SK-N-SH treated with all-trans-retinoic acid at 6 μM for 48 hours (cell line): ENCODE data around the gene MNAT1.

ENCODE experiments used
- ARNTL ChIP-seq: fragments of 450-650 bp; formaldehyde crosslinking; IDR thresholded peaks from 2 replicates; pipeline ENCODE4 v1.5.0; 2020; ENCODE audit warnings: low read depth, mild to moderate bottlenecking, moderate library complexity, borderline replicate concordance
- BACH2 ChIP-seq: fragments of 250-450 bp; sonication (Bioruptor Pico); IDR thresholded peaks from 2 replicates; pipeline ENCODE4 v1.9.0; 2021; ENCODE audit warnings: mild to moderate bottlenecking, borderline replicate concordance
- GLIS3 ChIP-seq: fragments of 250-450 bp; sonication (Bioruptor Pico); IDR thresholded peaks from 2 replicates; pipeline ENCODE4 v1.5.0; 2020; ENCODE audit warnings: mild to moderate bottlenecking, moderate library complexity
- ISL1 ChIP-seq: fragments of 250-450 bp; sonication (Bioruptor Pico); IDR thresholded peaks from 2 replicates; pipeline ENCODE4 v2.1.2; 2022; ENCODE audit warnings: mild to moderate bottlenecking, moderate library complexity
- PATZ1 ChIP-seq: fragments of 250-450 bp; sonication (Bioruptor Pico); IDR thresholded peaks from 2 replicates; pipeline ENCODE4 v1.8.0; 2020; ENCODE audit warnings: mild to moderate bottlenecking, moderate library complexity, borderline replicate concordance
- RARB ChIP-seq: fragments of 250-450 bp; sonication (Bioruptor Pico); IDR thresholded peaks from 2 replicates; pipeline ENCODE4 v1.8.0; 2021; ENCODE audit warnings: mild to moderate bottlenecking, moderate library complexity
- TCF4 ChIP-seq: fragments of 250-450 bp; sonication (Bioruptor Pico); IDR thresholded peaks from 2 replicates; pipeline ENCODE4 v1.8.0; 2021; ENCODE audit warnings: mild to moderate bottlenecking, moderate library complexity, borderline replicate concordance
- TOX ChIP-seq: fragments of 250-450 bp; sonication (Bioruptor Pico); IDR thresholded peaks from 2 replicates; pipeline ENCODE4 v1.8.0; 2021; ENCODE audit warnings: mild to moderate bottlenecking, moderate library complexity, borderline replicate concordance
- ZFP30 ChIP-seq: fragments of 450-650 bp; formaldehyde crosslinking; IDR thresholded peaks from 2 replicates; pipeline ENCODE4 v1.5.0; 2022; ENCODE audit warnings: mild to moderate bottlenecking, moderate library complexity
- ZNF565 ChIP-seq: fragments of 450-650 bp; formaldehyde crosslinking; conservative IDR thresholded peaks from 2 replicates; pipeline ENCODE4 v1.5.0; 2020; ENCODE audit warnings: low read depth, mild to moderate bottlenecking, moderate library complexity

- no peak for TF ChIP-seq ZFP30 (CRISPR knock-in tag)
- no peak for TF ChIP-seq RARB (CRISPR knock-in tag)
- TF ChIP-seq TCF4, result no peak
- TF ChIP-seq PATZ1 (CRISPR knock-in tag), result no peak
- no peak for TF ChIP-seq GLIS3
- no peak for TF ChIP-seq ISL1 (CRISPR knock-in tag)
- TF ChIP-seq BACH2 (CRISPR knock-in tag), result no peak
- TF ChIP-seq ARNTL (CRISPR knock-in tag), result no peak
- TF ChIP-seq ZNF565 (CRISPR knock-in tag), result no peak
- TF ChIP-seq TOX (CRISPR knock-in tag), result no peak
Measured at GRCh38 chr14:60753264-60754119, 18.9 kb downstream of the MNAT1 start.
